Omental fat pad (tissue), 4 donors: ENCODE measurements around the gene HRAS. TPM values are rescaled to one million over a fixed set of nuclear protein-coding genes. Genes with fewer than 3 reads are reported as not detected.

Experiments used
- ATAC-seq: fragments of 150-250 bp; one replicate; pipeline ENCODE4 v1.9.1; 2016; ENCODE audit warnings: mild to moderate bottlenecking, moderate library complexity; ENCODE audit not compliant: low FRiP score
- DNase-seq: peaks from one replicate; pipeline ENCODE4 v3.0.0-alpha.2; 2019; ENCODE audit warnings: low spot score
- small RNA-seq: library from RNA; depleted of rRNA; stranded (forward); fragments of <200 nt; gene quantifications from one replicate; pipeline ENCODE3, GENCODE V24; 2016
- total RNA-seq, 4 donors: library from RNA; depleted of rRNA; stranded (reverse); fragments of >200 nt; gene quantifications; one replicate each; pipeline ENCODE4 v1.1.0, GENCODE V29; 2016
- TF ChIP-seq, protein P1 (sequence below), 3 donors: fragments of 450-650 bp; IDR thresholded peaks; one replicate each; pipeline ENCODE4 v1.5.1; 2016 to 2017; ENCODE audit warnings: antibody characterized with exemption in 3 of 3, mild to moderate bottlenecking in 3 of 3, moderate library complexity in 2 of 3

Gene HRAS
- total RNA-seq, 4 donors from 2014 or later, result 30.1 to 44.9 (median 35.0) TPM

DNA sequence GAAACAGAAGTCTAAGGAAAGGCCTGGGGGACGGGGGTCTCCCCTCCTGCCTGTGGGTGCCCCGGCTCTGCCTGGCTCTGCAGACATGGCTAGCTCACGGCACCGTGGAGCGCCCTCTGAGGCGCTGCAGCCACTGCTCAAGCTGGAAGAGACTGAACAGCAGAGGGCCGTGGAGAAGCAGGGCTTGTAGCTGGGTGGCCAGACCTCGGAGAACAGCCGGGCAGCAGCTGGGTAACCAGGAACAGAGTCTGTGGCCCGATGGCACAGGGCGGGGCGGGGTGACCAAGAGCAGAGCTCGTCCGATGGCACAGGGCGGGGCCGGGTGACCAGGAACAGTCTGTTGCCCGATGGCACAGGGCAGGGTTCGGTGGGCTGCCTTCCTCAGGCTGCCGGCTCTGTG is 46.4 kb downstream of the HRAS start:
- no peak for DNase-seq
- TF ChIP-seq, protein P1, sequence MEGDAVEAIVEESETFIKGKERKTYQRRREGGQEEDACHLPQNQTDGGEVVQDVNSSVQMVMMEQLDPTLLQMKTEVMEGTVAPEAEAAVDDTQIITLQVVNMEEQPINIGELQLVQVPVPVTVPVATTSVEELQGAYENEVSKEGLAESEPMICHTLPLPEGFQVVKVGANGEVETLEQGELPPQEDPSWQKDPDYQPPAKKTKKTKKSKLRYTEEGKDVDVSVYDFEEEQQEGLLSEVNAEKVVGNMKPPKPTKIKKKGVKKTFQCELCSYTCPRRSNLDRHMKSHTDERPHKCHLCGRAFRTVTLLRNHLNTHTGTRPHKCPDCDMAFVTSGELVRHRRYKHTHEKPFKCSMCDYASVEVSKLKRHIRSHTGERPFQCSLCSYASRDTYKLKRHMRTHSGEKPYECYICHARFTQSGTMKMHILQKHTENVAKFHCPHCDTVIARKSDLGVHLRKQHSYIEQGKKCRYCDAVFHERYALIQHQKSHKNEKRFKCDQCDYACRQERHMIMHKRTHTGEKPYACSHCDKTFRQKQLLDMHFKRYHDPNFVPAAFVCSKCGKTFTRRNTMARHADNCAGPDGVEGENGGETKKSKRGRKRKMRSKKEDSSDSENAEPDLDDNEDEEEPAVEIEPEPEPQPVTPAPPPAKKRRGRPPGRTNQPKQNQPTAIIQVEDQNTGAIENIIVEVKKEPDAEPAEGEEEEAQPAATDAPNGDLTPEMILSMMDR (IDR thresholded peaks at IDR 0.05), result no peak
- peak; percentile 7 for ATAC-seq

DNA sequence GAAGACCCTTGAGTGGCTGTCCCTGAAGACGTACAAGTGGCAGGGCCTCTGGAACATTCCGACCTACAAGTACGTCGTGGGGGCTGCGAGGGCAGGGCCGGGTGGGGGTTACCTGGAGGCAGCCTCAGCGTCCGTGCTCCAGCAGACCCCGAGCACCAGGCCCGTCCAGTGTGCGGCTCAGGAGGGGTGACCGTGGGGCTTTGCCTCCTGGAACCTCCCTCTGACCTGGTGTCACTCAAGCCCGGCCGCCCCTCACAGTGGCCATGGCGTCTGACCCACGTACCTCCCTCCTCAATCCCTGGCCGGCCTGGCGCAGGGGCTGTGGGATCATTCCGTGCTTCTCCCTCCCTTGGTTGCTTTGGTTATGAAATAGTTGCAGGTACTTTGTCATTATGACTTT is 46.8 kb downstream of the HRAS start:
- no peak for DNase-seq
- ATAC-seq, result peak; percentile 7
- TF ChIP-seq, protein P1 (IDR thresholded peaks at IDR 0.05), result no peak

DNA sequence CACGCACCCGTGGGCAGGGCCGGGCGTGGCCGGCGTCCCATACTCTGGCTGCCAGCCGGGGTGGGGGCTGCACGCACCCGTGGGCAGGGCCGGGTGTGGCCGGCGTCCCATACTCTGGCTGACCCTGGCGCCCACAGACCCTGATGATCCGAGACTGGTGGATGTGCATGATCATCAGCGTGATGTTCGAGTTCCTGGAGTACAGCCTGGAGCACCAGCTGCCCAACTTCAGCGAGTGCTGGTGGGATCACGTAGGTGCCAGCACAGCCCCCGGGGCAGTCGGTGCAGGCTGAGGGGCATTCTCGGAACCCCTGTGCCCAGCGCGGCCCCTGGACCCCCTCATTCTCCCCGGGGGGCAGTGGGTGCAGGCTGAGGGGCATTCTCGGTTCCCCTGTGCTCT is 47.3 kb downstream of the HRAS start:
- no peak for DNase-seq
- ATAC-seq, result no peak

DNA sequence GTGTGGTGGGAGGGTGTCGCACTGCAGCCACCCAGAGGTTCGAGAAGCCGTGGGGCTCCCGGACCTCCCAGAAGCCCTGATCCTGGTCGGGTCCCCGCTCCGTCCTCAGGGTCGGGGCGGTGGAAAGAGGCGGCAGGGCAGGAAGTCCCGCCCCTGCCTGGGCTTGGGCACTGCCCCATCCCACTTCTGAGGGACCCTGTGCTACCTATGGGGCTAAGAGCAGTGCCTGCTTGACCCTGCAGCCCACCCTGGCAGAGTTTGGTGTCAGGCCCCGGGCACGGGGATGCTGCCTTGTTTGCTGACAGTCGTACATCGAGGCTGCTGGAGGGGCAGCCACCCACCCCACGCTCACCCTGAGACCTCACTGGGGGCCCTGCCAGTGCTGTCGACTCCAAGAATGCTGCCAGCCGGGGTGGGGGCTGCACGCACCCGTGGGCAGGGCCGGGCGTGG is 47.8 kb downstream of the HRAS start:
- DNase-seq (no peak), ATAC-seq (no peak)
- TF ChIP-seq, protein P1 (IDR thresholded peaks at IDR 0.05), result no peak

More for the DNA sequence above, 47.3 kb downstream of the HRAS start:
- TF ChIP-seq, protein P1 (IDR thresholded peaks at IDR 0.05), result no peak

DNA sequence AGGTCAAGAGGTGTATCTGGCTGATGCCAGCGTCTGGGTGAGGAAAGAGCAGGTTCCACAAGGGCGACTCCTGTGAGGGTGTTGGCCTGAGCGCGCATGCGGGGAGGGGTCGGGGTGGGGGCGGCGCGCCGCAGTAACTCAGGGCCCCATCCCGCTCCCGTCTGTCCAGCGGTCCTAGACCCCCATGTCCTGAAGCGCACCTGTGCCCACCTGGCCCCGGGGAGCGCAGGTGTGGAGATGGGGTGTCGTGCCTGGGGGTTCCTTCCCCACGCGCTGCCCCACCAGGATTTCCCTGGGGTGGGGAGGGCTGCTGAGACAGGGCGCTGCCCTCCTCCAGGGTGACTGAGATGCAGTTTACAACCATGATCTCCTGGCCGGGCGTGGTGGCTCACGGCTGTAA is 49.2 kb downstream of the HRAS start:
- DNase-seq (no peak), ATAC-seq (no peak)
- TF ChIP-seq, protein P1 (IDR thresholded peaks at IDR 0.05), result no peak

DNA sequence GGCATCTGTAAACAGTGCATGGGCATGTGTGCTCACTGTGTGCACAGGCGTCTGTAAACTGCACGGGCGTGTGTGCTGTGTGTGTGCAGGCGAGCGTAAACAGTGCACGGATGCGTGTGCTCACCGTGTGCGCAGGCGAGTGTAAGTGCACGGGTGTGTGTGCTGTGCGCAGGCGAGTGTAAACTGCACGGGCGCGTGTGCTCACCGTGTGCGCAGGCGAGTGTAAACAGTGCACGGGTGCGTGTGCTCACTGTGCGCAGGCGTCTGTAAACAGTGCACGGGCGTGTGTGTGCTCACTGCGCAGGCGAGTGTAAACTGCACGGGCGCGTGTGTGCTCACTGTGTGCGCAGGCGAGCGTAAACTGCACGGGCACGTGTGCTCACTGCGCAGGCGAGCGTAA is 50.8 kb downstream of the HRAS start:
- TF ChIP-seq, protein P1 (IDR thresholded peaks at IDR 0.05), result no peak
- DNase-seq (no peak), ATAC-seq (no peak)

Small RNA genes within 50 kb of the gene (small RNA-seq; reads per million reads assigned to genes)
- gene MIR210, result 5.4 reads per million, percentile 78 among the genes with 10 or more reads in this experiment

Other genes starting within 250 kb of the HRAS start
- gene PGGHG, start 246.4 kb downstream of the HRAS start, total RNA-seq, result 10 to 100 TPM; 10.9 to 53.6 (median 19.8) TPM
- gene IFITM5, start 236.1 kb downstream of the HRAS start, total RNA-seq, result not detected
- 100 to 1,000 TPM; 266 to 442 (median 382) TPM for gene IFITM2, start 227.8 kb downstream of the HRAS start, total RNA-seq
- 100 to 1,000 TPM; 224 to 389 (median 247) TPM for gene IFITM1, start 221.5 kb downstream of the HRAS start, total RNA-seq
- gene IFITM3, start 214.7 kb downstream of the HRAS start, total RNA-seq, result 100 to 1,000 TPM; 340 to 466 (median 398) TPM
- gene B4GALNT4, start 166.1 kb downstream of the HRAS start, total RNA-seq, result 1 to 10 TPM; 1.4 to 4.1 (median 2.5) TPM
- gene PKP3, start 141.4 kb downstream of the HRAS start, total RNA-seq, result under 1 TPM in 3 of 4 donors, not detected in 1; 0.09 to 0.96 (median 0.95) TPM
- gene SIGIRR, start 120.6 kb downstream of the HRAS start, total RNA-seq, result 10 to 100 TPM; 17.6 to 42.1 (median 31.0) TPM
- gene ANO9, start 93.6 kb downstream of the HRAS start, total RNA-seq, result 1 to 10 TPM in 3 of 4 donors, under 1 TPM in 1; 0.79 to 3.6 (median 3.1) TPM
- gene PTDSS2, start 85.3 kb downstream of the HRAS start, total RNA-seq, result 10 to 100 TPM; 33.0 to 45.2 (median 39.0) TPM
- gene RNH1, start 28.3 kb downstream of the HRAS start, total RNA-seq, result 100 to 1,000 TPM; 218 to 259 (median 230) TPM
- gene LRRC56, start 2.0 kb upstream of the HRAS start, total RNA-seq, result under 1 TPM in 3 of 4 donors, not detected in 1; 0.24 to 0.38 (median 0.32) TPM
- 1 to 10 TPM in 3 of 4 donors, under 1 TPM in 1; 0.95 to 5.5 (median 1.7) TPM for gene LMNTD2, start 25.2 kb upstream of the HRAS start, total RNA-seq
- gene RASSF7, start 25.4 kb upstream of the HRAS start, total RNA-seq, result 10 to 100 TPM in 3 of 4 donors, 1 to 10 TPM in 1; 9.1 to 31.8 (median 13.4) TPM
- gene PHRF1, start 40.9 kb upstream of the HRAS start, total RNA-seq, result 10 to 100 TPM; 14.7 to 34.9 (median 22.4) TPM
- gene IRF7, start 80.4 kb upstream of the HRAS start, total RNA-seq, result 10 to 100 TPM; 15.4 to 56.8 (median 35.6) TPM
- gene CDHR5, start 89.4 kb upstream of the HRAS start, total RNA-seq, result not detected
- gene SCT, start 91.6 kb upstream of the HRAS start, total RNA-seq, result not detected
- gene DRD4, start 101.7 kb upstream of the HRAS start, total RNA-seq, result under 1 TPM in 1 of 4 donors, not detected in 3; 0.50 TPM
- 10 to 100 TPM; 20.3 to 29.0 (median 23.0) TPM for gene DEAF1, start 159.6 kb upstream of the HRAS start, total RNA-seq
- 10 to 100 TPM; 16.9 to 31.5 (median 21.1) TPM for gene TMEM80, start 160.2 kb upstream of the HRAS start, total RNA-seq
- 10 to 100 TPM; 14.1 to 27.6 (median 22.3) TPM for gene EPS8L2, start 170.7 kb upstream of the HRAS start, total RNA-seq
- 100 to 1,000 TPM; 183 to 295 (median 239) TPM for gene TALDO1, start 211.9 kb upstream of the HRAS start, total RNA-seq
- gene GATD1, start 241.9 kb upstream of the HRAS start, total RNA-seq, result 10 to 100 TPM; 12.5 to 19.8 (median 15.1) TPM